ENCODE results near the gene PAK4.

DNA sequence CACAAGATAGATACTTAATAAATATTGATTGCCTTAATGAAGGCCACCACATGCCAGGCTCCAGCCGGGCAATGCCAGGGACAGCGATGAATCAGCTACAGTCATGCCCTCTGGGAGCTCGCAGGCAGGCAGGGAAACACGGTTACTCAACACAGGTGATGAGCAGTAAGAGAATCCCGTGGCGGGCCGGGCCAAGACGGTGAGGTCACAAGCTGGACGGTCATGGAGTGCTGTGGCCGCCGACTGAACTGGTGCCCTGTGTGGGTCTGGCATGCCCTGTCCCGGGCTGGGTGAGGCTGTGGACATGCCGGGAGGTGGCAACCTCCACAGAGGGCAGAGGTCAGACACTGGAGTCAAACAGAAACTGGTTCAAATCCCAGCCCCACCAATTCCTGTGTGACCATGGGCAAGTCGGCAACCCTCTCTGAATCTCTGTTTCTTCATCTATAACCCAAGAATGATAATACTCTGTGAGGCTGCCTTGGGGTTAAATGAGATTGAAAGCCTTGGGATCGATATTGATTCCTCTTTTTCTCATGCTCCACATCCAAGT is 13.2 kb upstream of the PAK4 start:
- TF ChIP-seq POLR2A (IDR thresholded peaks at IDR 0.05) = no peak
- TF ChIP-seq, protein P1, sequence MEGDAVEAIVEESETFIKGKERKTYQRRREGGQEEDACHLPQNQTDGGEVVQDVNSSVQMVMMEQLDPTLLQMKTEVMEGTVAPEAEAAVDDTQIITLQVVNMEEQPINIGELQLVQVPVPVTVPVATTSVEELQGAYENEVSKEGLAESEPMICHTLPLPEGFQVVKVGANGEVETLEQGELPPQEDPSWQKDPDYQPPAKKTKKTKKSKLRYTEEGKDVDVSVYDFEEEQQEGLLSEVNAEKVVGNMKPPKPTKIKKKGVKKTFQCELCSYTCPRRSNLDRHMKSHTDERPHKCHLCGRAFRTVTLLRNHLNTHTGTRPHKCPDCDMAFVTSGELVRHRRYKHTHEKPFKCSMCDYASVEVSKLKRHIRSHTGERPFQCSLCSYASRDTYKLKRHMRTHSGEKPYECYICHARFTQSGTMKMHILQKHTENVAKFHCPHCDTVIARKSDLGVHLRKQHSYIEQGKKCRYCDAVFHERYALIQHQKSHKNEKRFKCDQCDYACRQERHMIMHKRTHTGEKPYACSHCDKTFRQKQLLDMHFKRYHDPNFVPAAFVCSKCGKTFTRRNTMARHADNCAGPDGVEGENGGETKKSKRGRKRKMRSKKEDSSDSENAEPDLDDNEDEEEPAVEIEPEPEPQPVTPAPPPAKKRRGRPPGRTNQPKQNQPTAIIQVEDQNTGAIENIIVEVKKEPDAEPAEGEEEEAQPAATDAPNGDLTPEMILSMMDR (IDR thresholded peaks at IDR 0.05) = no peak
